HG03280 (cell line): Measurements from ENCODE around the gene KMT2B.
"Not testable (repeated sequence)": the region's sequence is repeated elsewhere in the genome, so short reads cannot be mapped to it uniquely, and the experiment has no call there.

ENCODE experiments used
- ATAC-seq: cut with Tn5 transposase; IDR thresholded peaks from one replicate; pipeline ENCODE4 v1.9.1; 2021; ENCODE audit warnings: mild to moderate bottlenecking, moderate library complexity; ENCODE audit not compliant: unreplicated experiment

The KMT2B gene, protein sequence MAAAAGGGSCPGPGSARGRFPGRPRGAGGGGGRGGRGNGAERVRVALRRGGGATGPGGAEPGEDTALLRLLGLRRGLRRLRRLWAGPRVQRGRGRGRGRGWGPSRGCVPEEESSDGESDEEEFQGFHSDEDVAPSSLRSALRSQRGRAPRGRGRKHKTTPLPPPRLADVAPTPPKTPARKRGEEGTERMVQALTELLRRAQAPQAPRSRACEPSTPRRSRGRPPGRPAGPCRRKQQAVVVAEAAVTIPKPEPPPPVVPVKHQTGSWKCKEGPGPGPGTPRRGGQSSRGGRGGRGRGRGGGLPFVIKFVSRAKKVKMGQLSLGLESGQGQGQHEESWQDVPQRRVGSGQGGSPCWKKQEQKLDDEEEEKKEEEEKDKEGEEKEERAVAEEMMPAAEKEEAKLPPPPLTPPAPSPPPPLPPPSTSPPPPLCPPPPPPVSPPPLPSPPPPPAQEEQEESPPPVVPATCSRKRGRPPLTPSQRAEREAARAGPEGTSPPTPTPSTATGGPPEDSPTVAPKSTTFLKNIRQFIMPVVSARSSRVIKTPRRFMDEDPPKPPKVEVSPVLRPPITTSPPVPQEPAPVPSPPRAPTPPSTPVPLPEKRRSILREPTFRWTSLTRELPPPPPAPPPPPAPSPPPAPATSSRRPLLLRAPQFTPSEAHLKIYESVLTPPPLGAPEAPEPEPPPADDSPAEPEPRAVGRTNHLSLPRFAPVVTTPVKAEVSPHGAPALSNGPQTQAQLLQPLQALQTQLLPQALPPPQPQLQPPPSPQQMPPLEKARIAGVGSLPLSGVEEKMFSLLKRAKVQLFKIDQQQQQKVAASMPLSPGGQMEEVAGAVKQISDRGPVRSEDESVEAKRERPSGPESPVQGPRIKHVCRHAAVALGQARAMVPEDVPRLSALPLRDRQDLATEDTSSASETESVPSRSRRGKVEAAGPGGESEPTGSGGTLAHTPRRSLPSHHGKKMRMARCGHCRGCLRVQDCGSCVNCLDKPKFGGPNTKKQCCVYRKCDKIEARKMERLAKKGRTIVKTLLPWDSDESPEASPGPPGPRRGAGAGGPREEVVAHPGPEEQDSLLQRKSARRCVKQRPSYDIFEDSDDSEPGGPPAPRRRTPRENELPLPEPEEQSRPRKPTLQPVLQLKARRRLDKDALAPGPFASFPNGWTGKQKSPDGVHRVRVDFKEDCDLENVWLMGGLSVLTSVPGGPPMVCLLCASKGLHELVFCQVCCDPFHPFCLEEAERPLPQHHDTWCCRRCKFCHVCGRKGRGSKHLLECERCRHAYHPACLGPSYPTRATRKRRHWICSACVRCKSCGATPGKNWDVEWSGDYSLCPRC (N-terminal part only)

DNA sequence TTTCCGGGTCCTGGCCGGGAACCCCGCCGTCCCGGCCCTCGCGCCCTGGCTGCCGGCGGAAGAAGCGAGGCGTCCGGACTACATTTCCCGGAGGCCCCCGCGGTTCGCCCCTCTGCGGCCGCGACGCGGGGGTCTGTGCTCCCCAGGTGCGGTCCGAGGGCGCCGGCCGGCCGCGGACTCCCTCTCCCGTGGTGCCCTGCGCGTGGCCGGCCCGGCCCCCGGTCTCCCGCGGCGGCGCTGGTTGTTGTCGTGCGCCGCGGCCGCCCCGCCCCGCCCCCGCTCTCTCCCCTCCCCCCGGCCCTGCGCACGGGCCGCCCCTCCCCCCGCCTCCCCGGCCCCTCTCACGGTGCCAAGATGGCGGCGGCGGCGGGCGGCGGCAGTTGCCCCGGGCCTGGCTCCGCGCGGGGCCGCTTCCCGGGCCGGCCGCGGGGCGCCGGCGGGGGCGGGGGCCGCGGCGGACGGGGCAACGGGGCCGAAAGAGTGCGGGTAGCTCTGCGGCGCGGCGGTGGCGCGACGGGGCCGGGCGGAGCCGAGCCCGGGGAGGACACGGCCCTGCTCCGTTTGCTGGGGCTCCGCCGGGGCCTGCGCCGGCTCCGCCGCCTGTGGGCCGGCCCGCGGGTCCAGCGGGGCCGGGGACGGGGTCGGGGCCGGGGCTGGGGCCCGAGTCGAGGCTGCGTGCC, at the start of gene KMT2B:
KMT2B (plus strand) TSS at position 339 of the 680 bp plus-strand sequence; CDS start at position 355, 16 bp downstream.
- peak; percentile 48 for ATAC-seq

DNA sequence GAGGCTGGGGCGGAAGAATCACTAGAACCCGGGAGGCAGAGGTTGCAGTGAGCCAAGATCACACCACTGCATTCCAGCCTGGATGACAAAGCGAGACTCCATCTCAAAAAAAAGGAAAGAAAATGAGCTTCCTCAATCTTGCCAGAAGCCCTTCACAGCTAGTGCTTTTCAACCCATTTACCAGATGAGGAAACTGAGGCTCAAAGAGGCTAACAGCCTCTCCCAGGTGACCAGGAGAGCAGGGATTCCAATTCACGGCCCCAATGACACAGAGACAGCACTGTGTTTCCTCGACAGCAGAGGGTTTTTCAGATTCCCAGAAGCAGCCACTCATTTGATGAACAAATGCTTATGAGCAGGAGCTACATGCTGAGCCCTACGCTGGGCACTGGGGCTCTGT, 48.2 kb upstream of the KMT2B start:
- ATAC-seq, result no peak

DNA sequence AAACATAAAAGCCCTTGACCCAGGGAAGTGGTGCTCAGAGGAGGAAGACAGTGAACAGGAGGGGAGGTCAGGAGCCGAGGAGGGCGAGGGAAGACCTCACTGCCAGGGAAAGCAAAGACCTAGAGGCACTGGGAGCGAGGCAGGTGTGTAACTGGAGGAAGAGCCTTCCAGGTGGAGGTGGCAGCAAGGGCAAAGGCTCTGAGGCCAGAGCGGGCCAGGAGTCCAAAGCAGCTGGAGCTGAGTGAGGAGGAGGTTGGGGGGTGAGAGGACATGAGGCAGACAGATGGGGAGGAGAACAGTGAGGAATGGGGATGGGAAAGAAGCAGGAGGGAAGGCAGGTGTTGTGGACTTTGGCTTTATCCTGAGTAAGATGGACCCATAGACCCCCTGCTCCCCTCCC, 47.8 kb upstream of the KMT2B start:
- no peak for ATAC-seq

DNA sequence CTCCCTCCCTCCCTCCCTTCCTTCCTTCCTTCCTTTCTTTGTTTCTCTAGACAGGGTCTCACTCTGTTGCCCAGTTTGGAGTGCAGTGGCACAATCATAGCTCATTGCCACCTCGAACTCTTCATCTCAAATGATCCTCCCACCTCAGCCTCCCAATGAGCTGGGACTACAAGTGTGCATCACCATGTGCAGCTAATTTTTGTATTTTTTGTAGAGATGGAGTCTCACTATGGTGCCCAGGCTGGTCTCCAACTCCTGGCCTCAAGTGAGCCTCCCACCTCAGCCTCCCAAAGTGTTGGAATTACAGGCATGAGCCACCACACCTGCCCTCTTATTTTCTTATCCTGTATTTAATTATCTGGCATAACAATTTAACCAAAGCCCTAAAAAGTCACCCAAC, 47.1 kb upstream of the KMT2B start:
- no peak for ATAC-seq

DNA sequence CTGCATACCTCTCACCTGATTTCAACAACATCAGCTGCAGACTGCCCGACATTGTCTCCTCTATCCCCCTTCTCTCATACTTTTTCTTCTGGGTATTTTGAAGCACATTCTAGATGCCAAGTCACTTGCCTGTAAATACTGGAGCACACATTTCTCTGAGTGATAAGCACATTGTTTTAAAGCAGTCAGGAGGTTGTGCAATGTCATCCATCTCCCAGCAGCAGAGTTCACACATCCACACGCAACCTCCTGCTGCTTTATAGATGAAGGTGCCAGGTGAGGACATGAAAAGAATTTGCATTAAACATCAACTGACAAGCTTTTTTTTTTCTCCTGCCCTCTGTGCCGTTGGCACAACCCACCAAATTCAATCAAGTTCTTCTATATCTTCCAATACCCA, 46.0 kb upstream of the KMT2B start:
- ATAC-seq, result no peak

DNA sequence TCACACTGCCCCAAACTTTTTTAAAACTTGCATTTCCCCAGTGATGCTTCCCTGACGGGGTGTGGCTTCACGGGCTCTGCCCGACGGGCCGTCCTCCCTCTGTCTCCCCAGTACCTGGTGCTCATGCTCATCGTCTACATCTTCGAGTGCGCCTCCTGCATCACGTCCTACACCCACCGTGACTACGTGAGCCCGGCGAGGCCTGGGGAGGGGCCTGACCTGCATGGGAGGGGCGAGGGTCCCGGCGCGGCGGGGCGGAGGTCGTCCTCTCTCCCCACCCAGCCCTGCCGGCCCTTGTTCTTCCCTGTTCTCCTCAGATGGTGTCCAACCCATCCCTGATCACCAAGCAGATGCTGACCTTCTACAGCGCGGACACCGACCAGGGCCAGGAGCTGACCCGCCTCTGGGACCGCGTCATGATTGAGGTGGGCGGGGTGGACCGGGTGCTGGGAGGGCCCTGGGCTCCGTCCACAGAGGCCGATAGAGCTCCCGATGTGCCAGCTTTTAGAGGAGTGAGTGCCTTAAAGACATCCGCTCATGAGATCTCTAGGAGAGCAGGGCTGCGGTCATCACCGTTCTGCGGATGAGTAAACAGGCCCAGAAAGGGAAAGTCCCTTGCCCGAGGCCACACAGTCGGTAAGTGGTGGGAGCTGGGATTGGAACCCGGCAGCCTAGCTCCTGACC, 44.5 kb upstream of the KMT2B start:
- ATAC-seq, result no peak

DNA sequence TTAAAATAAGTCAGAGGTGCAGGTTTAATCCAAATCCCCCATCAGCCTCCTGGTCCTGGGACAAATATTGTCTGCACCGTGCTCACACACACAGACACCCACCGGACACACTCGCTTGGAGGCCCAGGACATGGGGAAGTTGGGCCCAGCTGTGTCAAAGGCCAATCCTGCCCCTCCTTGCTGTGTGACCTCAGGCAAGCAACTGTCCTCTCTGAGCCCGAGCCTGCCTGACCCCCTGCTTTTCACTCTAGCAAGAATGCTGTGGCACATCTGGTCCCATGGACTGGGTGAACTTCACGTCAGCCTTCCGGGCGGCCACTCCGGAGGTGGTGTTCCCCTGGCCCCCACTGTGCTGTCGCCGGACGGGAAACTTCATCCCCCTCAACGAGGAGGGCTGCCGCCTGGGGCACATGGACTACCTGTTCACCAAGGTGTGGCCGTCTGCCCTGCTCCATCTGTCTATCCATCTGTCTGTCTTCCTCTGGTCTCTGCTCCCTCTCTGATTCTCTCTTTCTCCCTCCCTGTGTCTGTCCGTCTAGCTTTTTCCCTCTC, 42.1 kb upstream of the KMT2B start:
- no peak for ATAC-seq

DNA sequence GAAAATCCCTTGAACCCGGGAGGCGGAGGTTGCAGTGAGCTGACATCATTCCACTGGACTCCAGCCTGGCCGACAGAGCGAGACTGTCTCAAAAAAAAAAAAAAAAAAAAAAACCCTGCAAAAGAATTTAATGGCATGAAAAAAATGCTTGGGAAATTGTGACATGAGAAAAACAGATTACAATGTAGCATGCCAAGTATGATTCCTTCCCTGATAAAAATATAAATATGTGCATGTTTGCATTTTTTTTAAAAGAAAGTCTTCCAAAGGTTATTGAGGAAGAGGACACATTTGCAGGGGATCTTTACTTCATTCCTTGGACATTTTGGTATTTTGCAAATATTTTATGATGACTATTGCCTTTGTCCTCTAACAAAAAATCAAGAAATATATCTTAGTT, 28.0 kb upstream of the KMT2B start:
- ATAC-seq, result no peak

DNA sequence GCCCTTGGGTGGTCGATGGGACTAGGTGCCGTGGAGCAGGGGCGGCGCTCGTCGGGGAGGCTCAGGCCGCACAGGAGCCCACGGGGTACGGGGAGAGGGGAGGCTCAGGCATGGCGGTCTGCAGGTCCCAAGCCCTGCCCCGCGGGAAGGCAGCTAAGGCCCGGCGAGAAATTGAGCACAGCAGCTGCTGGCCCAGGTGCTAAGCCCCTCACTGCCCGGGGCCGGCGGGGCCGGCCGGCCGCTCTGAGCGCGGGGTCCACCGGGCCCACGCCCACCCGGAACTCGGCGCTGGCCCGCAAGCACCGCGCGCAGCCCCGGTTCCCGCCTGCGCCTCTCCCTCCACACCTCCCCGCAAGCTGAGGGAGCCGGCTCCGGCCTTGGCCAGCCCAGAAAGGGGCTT, 26.7 kb upstream of the KMT2B start:
- not testable (repeated sequence) for ATAC-seq

DNA sequence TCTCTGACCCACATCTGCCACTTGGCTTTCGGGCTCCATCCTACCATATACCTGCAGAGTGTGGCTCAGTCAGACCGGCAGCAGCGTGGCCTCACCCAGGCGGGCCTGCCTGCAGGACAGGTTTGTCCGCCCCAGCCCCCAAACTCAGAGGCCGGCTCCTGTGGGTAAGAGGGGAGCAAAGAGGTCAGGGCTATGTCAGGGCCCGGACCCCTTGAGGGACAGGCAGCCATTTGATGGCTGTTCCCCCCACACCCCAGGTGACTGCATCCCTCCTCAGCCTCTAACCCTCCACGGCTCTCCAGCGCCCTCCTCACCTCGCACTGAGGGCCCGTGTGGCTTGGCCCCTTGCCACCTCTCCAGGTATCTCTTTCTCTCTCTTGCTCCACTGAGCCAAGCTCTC, 25.8 kb upstream of the KMT2B start:
- ATAC-seq, result no peak

DNA sequence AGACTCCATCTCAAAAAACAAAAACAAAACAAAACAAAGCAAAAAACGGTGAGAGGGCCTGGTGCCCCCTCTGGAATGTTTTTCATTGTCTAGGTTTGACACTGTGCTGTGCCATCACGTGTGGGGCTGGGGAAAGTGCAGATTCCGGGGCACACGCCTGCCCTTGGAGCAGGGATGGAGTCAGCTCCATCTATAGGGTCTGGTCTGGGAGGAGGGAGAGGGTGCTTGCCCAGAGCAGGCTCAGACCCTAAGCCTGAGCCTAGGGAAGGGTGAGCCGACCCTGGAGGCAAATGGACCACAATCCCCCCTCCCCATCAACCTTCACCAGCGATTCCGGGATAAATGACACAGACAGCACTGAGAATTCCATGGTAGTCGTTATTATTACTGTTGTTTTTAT, 24.4 kb upstream of the KMT2B start:
- ATAC-seq, result no peak

DNA sequence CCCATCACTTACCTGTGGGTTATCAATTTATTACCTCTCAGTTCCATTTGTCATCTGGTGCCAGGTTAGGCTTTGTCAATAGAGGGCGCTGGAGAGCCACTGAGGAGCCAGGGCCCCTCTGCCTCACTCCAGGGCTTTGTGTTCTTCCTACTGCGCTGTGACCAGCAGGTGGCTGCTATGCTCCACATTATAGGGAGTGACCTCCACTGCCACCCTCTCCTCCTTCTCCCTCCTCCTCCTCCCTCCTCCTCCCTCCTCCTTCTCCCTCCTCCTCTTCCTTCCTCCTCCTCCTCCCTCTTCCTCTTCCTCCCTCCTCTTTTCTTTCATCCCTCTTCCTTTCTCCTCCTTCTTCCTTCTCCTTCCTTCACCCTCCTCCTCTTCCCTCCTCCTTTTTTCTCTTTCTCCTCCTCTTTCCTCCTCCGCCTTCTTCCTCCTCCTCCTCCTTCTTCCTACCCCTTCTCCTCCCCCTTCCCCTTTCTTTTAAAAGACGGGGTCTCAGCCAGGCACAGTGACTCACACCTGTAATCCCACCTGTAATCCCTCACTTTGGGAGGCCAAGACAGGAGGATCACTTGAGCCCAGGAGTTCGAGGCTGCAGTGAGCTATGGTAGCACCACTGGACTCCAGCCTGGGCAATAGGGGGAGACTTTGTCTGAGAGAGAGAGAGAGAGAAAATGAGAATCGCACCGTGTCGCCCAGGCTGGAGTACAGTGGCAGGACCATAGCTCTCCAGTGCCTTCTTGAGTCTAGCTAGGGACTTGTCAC, 23.8 kb upstream of the KMT2B start:
- peak; percentile 87 for ATAC-seq

DNA sequence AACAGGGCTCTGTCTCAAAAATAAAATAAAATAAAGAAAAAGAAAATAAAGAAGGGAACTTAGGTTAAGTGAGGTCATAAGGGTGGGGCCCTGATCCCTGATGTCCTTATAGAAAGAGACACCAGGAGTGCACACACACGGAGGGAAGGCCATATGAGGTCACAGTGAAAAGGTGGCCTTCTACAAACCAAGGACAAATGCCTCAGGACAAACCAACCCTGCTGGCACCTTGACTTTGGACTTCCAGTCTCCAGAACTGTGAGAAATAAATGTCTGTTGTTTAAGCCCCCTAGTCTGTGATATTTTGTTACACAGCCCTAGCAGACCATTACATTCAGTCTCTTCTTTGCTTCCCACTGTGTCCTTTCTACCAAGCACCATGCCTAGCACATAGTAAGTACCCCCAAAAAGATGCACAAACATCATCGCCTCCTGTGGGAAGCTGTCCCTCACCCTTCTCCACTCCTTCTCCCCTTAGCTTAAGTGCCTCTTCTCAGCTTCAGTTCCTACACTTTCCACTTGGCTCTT, 21.8 kb upstream of the KMT2B start:
- ATAC-seq, result no peak

DNA sequence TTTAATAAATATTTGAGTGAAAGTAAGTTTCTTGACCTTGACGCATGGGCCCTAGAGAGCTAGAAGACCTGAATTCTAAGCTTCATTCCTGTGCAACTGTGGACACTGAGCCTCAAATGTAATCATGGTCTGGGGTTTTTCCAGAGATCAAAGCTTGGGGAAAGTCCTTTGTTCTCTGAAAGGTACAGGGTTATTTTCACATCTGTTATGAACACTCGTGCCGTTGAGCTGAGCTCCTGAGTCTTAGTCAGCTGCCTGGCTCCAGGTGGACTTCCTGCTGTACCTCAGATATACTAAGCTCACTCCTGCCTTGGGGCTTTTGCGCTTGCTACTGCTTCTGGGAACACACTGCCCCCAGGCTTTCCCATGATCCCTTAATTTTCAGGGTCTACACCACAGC, 21.0 kb upstream of the KMT2B start:
- no peak for ATAC-seq

DNA sequence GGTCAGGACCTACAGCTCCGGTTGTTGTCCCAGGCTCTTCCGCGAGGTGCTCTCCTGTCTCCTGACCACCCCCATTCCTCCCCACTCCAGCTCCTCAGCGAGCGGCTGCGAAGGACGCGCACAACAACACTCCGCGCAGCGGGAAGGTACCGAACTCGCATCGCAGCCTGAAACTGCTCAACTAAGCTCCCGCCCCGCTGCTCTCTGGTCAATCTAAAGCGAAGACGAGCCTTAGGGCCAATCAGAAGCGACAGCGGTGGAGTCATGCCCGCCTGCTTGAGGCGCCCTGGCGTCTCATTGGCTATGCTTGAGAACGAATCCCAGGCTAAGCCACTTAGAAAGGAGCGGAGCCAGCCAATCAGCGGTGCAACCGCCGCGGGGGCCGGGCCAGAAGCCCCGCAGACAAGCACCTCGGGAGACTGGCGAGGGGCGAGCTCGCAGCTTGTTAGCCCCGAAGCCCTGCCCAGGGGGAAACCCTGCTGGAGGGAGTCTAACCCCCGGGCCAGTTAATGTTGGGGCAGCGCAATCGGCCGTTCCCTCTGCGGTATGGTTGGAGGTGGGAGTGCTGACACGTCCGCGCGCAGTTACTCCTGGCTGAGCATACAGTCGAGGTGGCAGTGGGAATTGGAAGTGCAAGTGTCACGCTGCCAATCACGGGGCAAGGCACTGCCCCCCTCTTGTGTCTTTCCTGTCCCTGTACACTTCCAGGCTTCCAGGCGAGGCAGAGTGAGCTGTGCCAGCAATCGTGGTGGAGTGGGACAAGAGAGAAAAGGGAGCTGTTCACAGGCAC, 15.4 kb upstream of the KMT2B start:
- peak; percentile 95 for ATAC-seq

DNA sequence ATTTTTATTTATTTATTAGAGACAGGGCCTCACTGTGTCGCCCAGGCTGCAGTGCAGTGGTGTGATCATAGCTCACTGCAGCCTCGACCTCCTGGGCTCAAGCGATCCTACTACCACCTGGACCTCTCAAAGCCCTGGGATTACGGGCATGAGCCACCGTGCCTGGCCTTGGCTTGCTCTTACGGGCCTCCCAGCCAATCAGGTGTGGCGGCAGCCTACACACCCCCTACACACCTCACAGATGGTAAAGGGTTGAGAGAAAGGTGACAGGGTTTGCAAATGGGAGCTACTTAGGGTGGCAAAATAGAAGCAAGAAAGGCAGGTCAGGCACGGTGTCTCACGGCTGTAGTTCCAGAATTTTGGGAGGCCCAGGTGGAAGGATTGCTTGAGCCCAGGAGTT, 14.5 kb upstream of the KMT2B start:
- ATAC-seq, result no peak

DNA sequence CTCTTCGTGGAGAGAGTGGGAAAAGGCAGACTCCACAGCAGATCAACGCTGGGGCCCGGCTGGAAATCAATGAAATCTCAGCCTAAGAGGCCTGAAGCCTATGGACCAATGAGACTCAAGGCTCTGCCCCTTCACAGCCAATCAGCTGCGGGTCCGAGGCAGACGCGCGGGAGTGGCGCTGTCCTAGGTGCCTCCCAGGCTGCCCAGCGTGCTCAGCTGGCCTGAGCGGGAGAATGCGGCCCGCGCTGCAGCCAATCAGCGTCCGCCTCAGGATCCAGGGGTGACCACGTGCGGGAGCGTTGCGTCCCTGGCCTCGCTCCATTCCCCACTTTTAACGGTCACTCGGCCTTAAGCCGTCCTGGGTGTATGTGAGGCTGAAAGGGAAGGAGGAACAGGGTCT, 13.6 kb upstream of the KMT2B start, which contains the start of gene ZBTB32:
ZBTB32 (plus strand) TSS at position 341 of the 400 bp plus-strand sequence. CDS start 10,069 bp downstream, outside the sequence.
- ATAC-seq, result no peak

DNA sequence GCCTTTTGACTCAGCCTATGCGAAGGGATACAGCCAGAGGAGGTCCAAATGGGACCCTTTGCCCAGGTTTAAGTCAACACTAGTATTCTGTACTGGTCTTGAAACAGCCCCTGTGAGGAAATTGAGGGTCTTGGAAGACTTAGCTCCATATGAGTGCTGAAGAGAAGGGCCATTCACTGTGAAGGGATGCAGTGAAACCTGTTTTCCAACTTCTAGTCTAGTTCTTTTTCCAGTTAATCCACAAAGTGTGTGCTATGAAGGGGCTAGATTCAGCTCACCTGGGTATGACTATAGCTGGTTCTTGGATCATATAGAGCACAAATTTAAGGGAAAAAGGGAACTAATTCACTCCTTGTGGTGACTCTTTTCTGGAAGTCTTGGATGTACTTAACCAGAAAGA, 9.4 kb upstream of the KMT2B start:
- no peak for ATAC-seq
